ENCODE measurements around the gene EIF3M. TPM values are rescaled to one million over a fixed set of nuclear protein-coding genes. Genes with fewer than 3 reads are reported as not detected.

Gene EIF3M
- total RNA-seq, result 425 TPM

GRCh38 chr11:32583459-32584271 is at the start of gene EIF3M:
Gene EIF3M, plus strand, starts transcription at chr11:32583831. Its CDS starts 57 bp downstream, at chr11:32583888.
- peak; percentile 98 for DNase-seq

GRCh38 chr11:32538804-32539203 is 44.8 kb upstream of the EIF3M start:
- DNase-seq, result no peak

GRCh38 chr11:32549611-32550187 is 33.9 kb upstream of the EIF3M start:
- DNase-seq, result no peak

- DNase-seq, result no peak
These were observed 33.4 kb upstream of the EIF3M start for GRCh38 chr11:32550207-32550606.

- peak; percentile 3 for DNase-seq
These were observed 28.5 kb upstream of the EIF3M start for GRCh38 chr11:32555091-32555490.

GRCh38 chr11:32555895-32556294 is 27.7 kb upstream of the EIF3M start:
- DNase-seq, result no peak

GRCh38 chr11:32561835-32562234 is 21.8 kb upstream of the EIF3M start:
- no peak for DNase-seq

GRCh38 chr11:32562839-32563599 is 20.6 kb upstream of the EIF3M start:
- DNase-seq, result no peak

- no peak for DNase-seq
These were observed 20.1 kb upstream of the EIF3M start for GRCh38 chr11:32563600-32563959.

GRCh38 chr11:32566517-32566916 is 17.1 kb upstream of the EIF3M start:
- DNase-seq, result no peak

- DNase-seq, result no peak
These were observed 16.5 kb upstream of the EIF3M start for GRCh38 chr11:32567154-32567553.

- no peak for DNase-seq
These were observed 14.2 kb upstream of the EIF3M start for GRCh38 chr11:32569313-32569881.

GRCh38 chr11:32571039-32571438 is 12.6 kb upstream of the EIF3M start:
- no peak for DNase-seq

GRCh38 chr11:32573228-32573627 is 10.4 kb upstream of the EIF3M start:
- no peak for DNase-seq

GRCh38 chr11:32574421-32574820 is 9.2 kb upstream of the EIF3M start:
- no peak for DNase-seq

- no peak for DNase-seq
These were observed 8.6 kb upstream of the EIF3M start for GRCh38 chr11:32575070-32575469.

GRCh38 chr11:32576456-32576855 is 7.2 kb upstream of the EIF3M start:
- DNase-seq, result no peak

GRCh38 chr11:32580967-32581366 is 2.7 kb upstream of the EIF3M start:
- no peak for DNase-seq

- no peak for DNase-seq
These were observed 2.1 kb upstream of the EIF3M start for GRCh38 chr11:32581556-32581955.

GRCh38 chr11:32584921-32585320 is 1.3 kb downstream of the EIF3M start:
- peak; percentile 2 for DNase-seq

GRCh38 chr11:32586576-32587190 is 3.1 kb downstream of the EIF3M start:
- no peak for DNase-seq

GRCh38 chr11:32594272-32594671 is 10.6 kb downstream of the EIF3M start:
- DNase-seq, result no peak
